T-helper 1 cell treated with Interleukin-12 subunit alpha and Interleukin-12 subunit beta and Interleukin-4 antibody, amounts not matched to agents 30 μg/mL and 1 μg/mL, for 36 hours (primary cell): ENCODE measurements around the gene TMEM41A.
A peak's percentile ranks its signal among the peaks of the same experiment; 100 is the strongest.

Experiments
- H3K27ac Mint-ChIP-seq: one replicate; pipeline ENCODE4 v1.8.0; 2021; ENCODE audit warnings: mild to moderate bottlenecking, mixed read lengths
- H3K27me3 Mint-ChIP-seq: one replicate; pipeline ENCODE4 v1.8.0; 2021; ENCODE audit warnings: low read depth, mixed read lengths
- H3K36me3 Mint-ChIP-seq: one replicate; pipeline ENCODE4 v1.8.0; 2021; ENCODE audit warnings: low read depth, mixed read lengths
- H3K4me1 Mint-ChIP-seq: one replicate; pipeline ENCODE4 v1.8.0; 2021; ENCODE audit warnings: low read depth, mixed read lengths
- H3K4me3 Mint-ChIP-seq: one replicate; pipeline ENCODE4 v1.8.0; 2021; ENCODE audit warnings: mild to moderate bottlenecking, moderate library complexity, mixed read lengths
- H3K9me3 Mint-ChIP-seq: one replicate; pipeline ENCODE4 v1.8.0; 2021; ENCODE audit warnings: mixed read lengths

TMEM41A gene

GRCh38 chr3:185498503-185499396 is at the start of gene TMEM41A:
Gene TMEM41A (minus strand): TSS chr3:185499035. CDS start chr3:185498961, 74 bp downstream.
- Mint-ChIP-seq H3K27me3 (peaks cover 6% of the 10 kb centered on the region), H3K4me1 (peaks cover 21% of the 10 kb centered on the region), H3K27ac (peak within 1 kb of the TSS; percentile 95), H3K36me3 (peaks cover 22% of the 10 kb centered on the region), H3K9me3 (no peaks in the 10 kb centered on the region), H3K4me3 (peak within 1 kb of the TSS; percentile 96)

GRCh38 chr3:185540695-185541094 is 41.9 kb upstream of the TMEM41A start:
- Mint-ChIP-seq H3K9me3 (peaks cover 3% of the 10 kb centered on the region), H3K4me1 (peaks cover 9% of the 10 kb centered on the region), H3K4me3 (no peak overlapping the region), H3K36me3 (peaks cover 1% of the 10 kb centered on the region), H3K27ac (no peak overlapping the region), H3K27me3 (no peaks in the 10 kb centered on the region)

GRCh38 chr3:185539934-185540333 is 41.1 kb upstream of the TMEM41A start:
- Mint-ChIP-seq H3K27ac (no peak overlapping the region), H3K4me3 (no peak overlapping the region), H3K9me3 (peaks cover 3% of the 10 kb centered on the region), H3K4me1 (peaks cover 9% of the 10 kb centered on the region), H3K27me3 (no peaks in the 10 kb centered on the region), H3K36me3 (peaks cover 1% of the 10 kb centered on the region)

- peaks cover 9% of the 10 kb centered on the region for H3K4me1 Mint-ChIP-seq
- H3K9me3 Mint-ChIP-seq: peaks cover 3% of the 10 kb centered on the region
- peak overlapping the region; percentile 84 for H3K27ac Mint-ChIP-seq
- H3K4me3 Mint-ChIP-seq: peak overlapping the region; percentile 41
- H3K27me3 Mint-ChIP-seq: no peaks in the 10 kb centered on the region
- H3K36me3 Mint-ChIP-seq: peaks cover 1% of the 10 kb centered on the region
These were observed 38.6 kb upstream of the TMEM41A start for GRCh38 chr3:185537369-185537970.

- Mint-ChIP-seq H3K27ac (no peak overlapping the region), H3K9me3 (peaks cover 3% of the 10 kb centered on the region), H3K36me3 (peaks cover 1% of the 10 kb centered on the region), H3K4me3 (no peak overlapping the region), H3K27me3 (no peaks in the 10 kb centered on the region), H3K4me1 (peaks cover 9% of the 10 kb centered on the region)
These were observed 35.7 kb upstream of the TMEM41A start for GRCh38 chr3:185534511-185534910.

GRCh38 chr3:185532901-185533300 is 34.1 kb upstream of the TMEM41A start:
- Mint-ChIP-seq H3K27ac (no peak overlapping the region), H3K36me3 (peaks cover 1% of the 10 kb centered on the region), H3K27me3 (no peaks in the 10 kb centered on the region), H3K4me3 (no peak overlapping the region), H3K4me1 (peaks cover 9% of the 10 kb centered on the region), H3K9me3 (peaks cover 3% of the 10 kb centered on the region)

- Mint-ChIP-seq H3K4me1 (no peaks in the 10 kb centered on the region), H3K9me3 (no peaks in the 10 kb centered on the region), H3K36me3 (peaks cover under 1% of the 10 kb centered on the region), H3K27ac (no peak overlapping the region), H3K27me3 (no peaks in the 10 kb centered on the region), H3K4me3 (no peak overlapping the region)
These were observed 32.0 kb upstream of the TMEM41A start for GRCh38 chr3:185530856-185531255.

- H3K27me3 Mint-ChIP-seq: no peaks in the 10 kb centered on the region
- H3K36me3 Mint-ChIP-seq: no peaks in the 10 kb centered on the region
- no peak overlapping the region for H3K4me3 Mint-ChIP-seq
- H3K27ac Mint-ChIP-seq: no peak overlapping the region
- no peaks in the 10 kb centered on the region for H3K4me1 Mint-ChIP-seq
- no peaks in the 10 kb centered on the region for H3K9me3 Mint-ChIP-seq
These were observed 29.7 kb upstream of the TMEM41A start for GRCh38 chr3:185528532-185528931.

GRCh38 chr3:185527364-185527763 is 28.5 kb upstream of the TMEM41A start:
- H3K27ac Mint-ChIP-seq: no peak overlapping the region
- H3K4me3 Mint-ChIP-seq: no peak overlapping the region
- H3K36me3 Mint-ChIP-seq: no peaks in the 10 kb centered on the region
- H3K9me3 Mint-ChIP-seq: no peaks in the 10 kb centered on the region
- peaks cover 1% of the 10 kb centered on the region for H3K27me3 Mint-ChIP-seq
- no peaks in the 10 kb centered on the region for H3K4me1 Mint-ChIP-seq

- no peaks in the 10 kb centered on the region for H3K36me3 Mint-ChIP-seq
- no peak overlapping the region for H3K4me3 Mint-ChIP-seq
- H3K27me3 Mint-ChIP-seq: peaks cover 5% of the 10 kb centered on the region
- H3K27ac Mint-ChIP-seq: no peak overlapping the region
- no peaks in the 10 kb centered on the region for H3K4me1 Mint-ChIP-seq
- no peaks in the 10 kb centered on the region for H3K9me3 Mint-ChIP-seq
These were observed 27.6 kb upstream of the TMEM41A start for GRCh38 chr3:185526349-185526951.

GRCh38 chr3:185521349-185522138 is 22.7 kb upstream of the TMEM41A start:
- no peaks in the 10 kb centered on the region for H3K4me1 Mint-ChIP-seq
- no peaks in the 10 kb centered on the region for H3K36me3 Mint-ChIP-seq
- no peak overlapping the region for H3K4me3 Mint-ChIP-seq
- no peaks in the 10 kb centered on the region for H3K9me3 Mint-ChIP-seq
- peaks cover 16% of the 10 kb centered on the region for H3K27me3 Mint-ChIP-seq
- H3K27ac Mint-ChIP-seq: no peak overlapping the region

GRCh38 chr3:185519021-185519420 is 20.2 kb upstream of the TMEM41A start:
- H3K4me3 Mint-ChIP-seq: no peak overlapping the region
- no peak overlapping the region for H3K27ac Mint-ChIP-seq
- no peaks in the 10 kb centered on the region for H3K36me3 Mint-ChIP-seq
- H3K9me3 Mint-ChIP-seq: no peaks in the 10 kb centered on the region
- no peaks in the 10 kb centered on the region for H3K4me1 Mint-ChIP-seq
- peaks cover 16% of the 10 kb centered on the region for H3K27me3 Mint-ChIP-seq

- Mint-ChIP-seq H3K4me1 (no peaks in the 10 kb centered on the region), H3K27me3 (peaks cover 19% of the 10 kb centered on the region), H3K9me3 (no peaks in the 10 kb centered on the region), H3K27ac (no peak overlapping the region), H3K36me3 (no peaks in the 10 kb centered on the region), H3K4me3 (no peak overlapping the region)
These were observed 18.7 kb upstream of the TMEM41A start for GRCh38 chr3:185517387-185518130.

- Mint-ChIP-seq H3K9me3 (no peaks in the 10 kb centered on the region), H3K4me1 (no peaks in the 10 kb centered on the region), H3K27me3 (peaks cover 7% of the 10 kb centered on the region), H3K27ac (no peak overlapping the region), H3K36me3 (no peaks in the 10 kb centered on the region), H3K4me3 (no peak overlapping the region)
These were observed 12.9 kb upstream of the TMEM41A start for GRCh38 chr3:185511711-185512110.
